ENCODE data around the gene PPFIA2.

PPFIA2 gene

DNA sequence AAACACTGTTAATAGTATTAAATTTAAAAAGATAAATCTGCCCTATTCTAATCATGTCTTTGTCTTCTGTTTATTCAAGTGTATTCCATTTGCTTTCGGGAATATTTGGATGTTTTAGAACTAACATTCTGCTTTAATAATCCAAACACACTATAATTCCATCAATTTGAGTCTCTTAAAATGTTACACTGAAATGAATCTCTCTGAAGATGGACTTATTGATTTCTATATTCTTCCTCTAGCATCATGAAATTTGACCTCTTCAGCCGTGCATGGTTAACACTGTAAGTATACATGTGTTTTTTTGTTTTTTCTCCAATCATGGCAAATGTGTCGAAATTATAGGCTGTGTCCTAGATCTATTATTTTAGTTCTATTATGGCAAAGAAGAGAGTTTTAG, 342.1 kb downstream of the PPFIA2 start:
- no peak for DNase-seq

DNA sequence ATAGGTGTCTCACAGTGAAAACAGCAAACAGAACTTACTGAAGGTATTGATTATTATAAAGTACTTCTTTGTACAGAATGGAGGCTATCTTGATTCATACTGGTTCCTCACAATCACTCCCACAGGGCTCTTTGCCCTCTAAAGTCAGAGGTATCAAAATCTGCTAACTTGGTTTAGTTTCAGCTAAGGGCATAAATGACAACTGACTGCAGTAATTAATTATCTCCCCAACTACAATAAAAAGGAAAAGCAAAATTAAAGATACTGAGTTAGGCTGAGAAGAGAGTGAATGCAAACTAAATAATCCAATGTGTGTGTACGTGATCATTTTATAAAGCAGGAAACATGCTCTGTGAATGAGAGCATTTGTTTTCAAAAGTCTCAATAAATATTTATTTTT, 342.6 kb downstream of the PPFIA2 start:
- no peak for DNase-seq

GRCh38 chr12:81414441-81414840, 344.7 kb downstream of the PPFIA2 start:
- no peak for DNase-seq

GRCh38 chr12:81412940-81413339, 346.2 kb downstream of the PPFIA2 start:
- no peak for DNase-seq

GRCh38 chr12:81403348-81403747, 355.8 kb downstream of the PPFIA2 start:
- no peak for DNase-seq

DNA sequence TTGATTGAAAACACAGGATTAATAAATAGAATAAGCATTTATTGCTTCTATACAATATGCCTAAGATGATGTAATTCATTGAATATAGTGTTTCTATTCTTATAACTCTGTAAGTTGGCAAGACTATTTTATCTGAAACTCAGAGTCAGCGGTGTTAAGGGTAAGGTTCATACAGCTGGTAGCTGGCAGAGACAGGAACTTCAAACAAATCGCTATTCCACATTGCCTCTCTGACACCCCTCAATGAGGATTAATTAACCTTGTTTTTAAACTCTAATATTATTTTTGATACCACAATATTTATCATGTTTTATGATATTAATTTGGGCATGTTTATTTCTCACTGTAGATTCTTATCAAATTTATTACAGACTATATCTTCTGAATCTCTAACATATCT, 357.9 kb downstream of the PPFIA2 start:
- DNase-seq = no peak

- no peak for DNase-seq
Observed at GRCh38 chr12:81400024-81400423, 359.1 kb downstream of the PPFIA2 start.

GRCh38 chr12:81395431-81395830, 363.7 kb downstream of the PPFIA2 start:
- DNase-seq = no peak

DNA sequence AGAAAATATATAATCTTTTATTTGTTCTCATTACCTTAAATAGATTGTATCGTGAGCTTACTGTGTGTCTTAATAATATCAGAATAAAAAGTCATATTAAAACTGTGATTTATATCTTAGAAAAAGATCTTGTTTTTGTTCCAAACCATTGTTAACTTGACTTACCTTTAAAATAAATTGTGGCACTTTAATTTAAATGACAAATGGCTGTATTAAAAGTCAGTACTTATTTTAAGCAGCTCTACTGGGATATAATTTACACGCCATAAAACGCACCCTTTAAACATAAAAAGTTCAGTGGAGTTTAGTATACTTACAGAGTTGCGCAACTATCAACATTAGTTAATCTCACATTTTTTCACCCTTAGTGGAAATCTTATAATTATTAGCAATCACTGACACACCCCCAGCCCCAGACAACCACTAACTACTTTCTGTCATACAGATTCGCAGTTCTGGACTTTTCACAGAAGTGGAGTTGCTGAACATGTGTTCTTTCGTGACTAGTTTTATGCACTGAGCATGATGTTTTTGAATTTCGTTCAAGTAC, 369.5 kb downstream of the PPFIA2 start:
- DNase-seq = no peak

DNA sequence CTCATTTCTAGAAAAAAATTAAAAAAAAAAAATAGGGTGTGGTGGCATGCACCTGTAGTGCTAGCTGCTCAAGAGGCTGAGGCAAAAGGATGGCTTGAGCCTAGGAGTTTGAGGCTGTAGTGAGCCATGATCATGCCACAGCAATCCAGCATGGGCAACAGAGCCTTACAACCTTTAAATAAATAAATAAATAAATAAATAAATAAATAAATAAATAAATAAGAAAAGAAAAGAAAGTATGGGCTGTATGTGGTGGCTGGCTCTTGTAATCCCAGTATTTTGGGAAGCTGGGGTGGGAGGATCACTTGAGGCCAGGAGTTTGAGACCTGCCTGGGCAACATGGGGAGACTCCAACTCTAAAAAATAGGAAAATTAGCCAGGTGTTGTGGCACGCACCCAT, 373.0 kb downstream of the PPFIA2 start:
- no peak for DNase-seq

DNA sequence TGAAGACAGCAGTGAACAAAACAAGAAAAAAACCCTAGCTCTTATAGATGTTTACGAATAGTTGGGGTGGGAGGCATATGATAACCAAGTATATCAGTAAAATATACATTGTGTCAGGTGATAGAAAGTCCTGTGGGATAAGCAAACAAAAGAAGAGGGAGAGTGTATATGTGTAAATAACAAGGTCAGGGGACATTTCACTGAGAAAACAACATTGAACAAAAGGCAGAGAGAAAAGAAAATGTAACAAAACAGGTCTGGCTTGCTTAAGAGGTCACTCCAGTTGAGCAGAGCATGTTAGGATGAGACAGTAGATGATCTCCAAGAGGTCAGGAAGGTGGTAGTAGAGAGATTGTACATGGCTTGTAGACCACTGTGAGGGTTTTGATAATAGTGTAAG, 377.2 kb downstream of the PPFIA2 start:
- DNase-seq = no peak

DNA sequence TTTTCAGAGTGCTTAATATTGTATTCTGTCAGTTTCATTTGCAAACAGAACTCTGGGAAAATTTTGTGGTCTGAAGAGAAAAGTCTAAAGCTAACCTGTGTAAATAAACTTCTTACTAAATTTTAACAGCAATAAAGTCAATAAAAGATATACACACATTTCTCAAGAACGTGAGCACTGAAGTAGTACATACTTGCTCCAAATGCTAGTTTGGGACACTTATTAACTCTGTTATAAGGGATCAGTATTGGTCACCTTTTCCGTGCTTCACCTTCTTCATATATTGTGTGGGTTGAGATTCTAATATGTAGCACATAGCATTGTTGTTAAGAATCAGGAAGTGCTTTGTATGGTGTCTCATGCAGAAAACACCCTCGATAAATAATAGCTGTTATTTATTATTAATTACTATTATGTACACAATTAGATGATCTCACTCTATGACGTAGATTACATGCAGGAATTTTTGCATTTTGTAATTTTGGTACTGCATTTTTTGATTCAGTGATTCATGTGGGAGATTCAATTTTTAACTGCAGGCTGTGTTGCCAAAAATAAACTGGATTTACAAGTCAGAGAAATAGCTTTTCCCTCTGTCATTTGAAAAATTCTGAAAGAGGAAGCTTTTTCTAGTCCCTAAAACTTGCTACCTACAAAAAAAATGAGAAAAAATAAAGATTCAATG, 380.4 kb downstream of the PPFIA2 start:
- no peak for DNase-seq

DNA sequence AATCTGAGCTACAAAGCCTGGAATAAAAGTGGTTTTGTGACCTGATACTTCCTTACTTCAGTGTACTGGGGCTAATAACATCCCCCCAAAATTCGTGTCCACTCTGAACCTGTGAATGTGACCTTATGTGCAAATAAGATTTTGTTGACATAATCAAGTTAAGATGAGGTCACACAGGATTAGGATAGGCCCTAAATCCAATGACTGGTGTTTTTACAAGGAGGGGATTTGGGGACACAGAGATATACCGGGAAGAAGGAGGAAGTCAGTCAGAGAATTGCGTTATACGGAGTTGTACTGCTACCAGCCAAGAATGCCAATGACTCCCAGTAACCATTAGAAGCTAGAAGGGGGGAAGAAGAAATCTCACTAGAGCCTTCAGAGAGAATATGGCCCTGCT, 381.4 kb downstream of the PPFIA2 start:
- DNase-seq = no peak

GRCh38 chr12:81375969-81376368, 383.2 kb downstream of the PPFIA2 start:
- no peak for DNase-seq

- no peak for DNase-seq
Observed at GRCh38 chr12:81370456-81370855, 388.7 kb downstream of the PPFIA2 start.

DNA sequence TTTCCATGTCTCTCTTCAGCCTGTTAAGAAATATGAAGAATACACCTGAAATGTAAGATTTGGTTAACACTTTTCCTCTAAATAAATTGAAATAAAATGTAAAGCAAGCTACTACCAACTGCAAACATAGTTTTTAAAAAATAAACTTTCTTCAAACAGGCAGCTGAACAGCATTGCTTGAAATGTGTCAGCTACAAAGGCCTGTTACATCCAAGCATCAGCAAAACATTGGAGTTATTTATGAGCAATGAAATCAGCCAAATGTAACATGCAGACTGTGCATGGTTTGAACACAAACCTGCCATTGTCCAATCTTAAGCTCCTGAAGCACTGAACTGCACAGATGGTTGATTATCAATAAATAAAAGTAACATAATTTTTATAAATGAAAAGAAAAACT, 390.0 kb downstream of the PPFIA2 start:
- DNase-seq = no peak

GRCh38 chr12:81365284-81365683, 393.9 kb downstream of the PPFIA2 start:
- no peak for DNase-seq

GRCh38 chr12:81360916-81361315, 398.2 kb downstream of the PPFIA2 start:
- no peak for DNase-seq

DNA sequence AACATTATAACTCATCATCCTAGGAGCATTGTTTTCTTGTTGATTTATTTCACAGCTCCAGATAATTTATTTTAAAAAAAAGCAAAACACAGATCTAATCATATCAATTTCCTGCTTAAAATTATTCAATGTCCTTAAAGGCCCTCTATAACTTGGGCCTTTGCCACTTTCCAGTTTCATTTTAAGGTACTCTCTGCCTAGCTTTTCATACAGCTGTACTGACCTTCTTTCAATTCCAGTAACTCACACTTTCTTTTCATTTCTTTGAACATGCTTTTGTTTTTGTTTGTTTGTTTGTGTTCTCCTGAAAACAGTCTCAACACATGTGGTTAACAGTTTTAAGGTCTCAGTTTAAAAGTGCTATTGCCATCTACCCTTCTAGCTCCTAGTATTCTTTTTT, 399.4 kb downstream of the PPFIA2 start:
- no peak for DNase-seq

GRCh38 chr12:81354327-81354932, 404.7 kb downstream of the PPFIA2 start:
- no peak for DNase-seq

- no peak for DNase-seq
Observed at GRCh38 chr12:81350309-81350708, 408.8 kb downstream of the PPFIA2 start.

DNA sequence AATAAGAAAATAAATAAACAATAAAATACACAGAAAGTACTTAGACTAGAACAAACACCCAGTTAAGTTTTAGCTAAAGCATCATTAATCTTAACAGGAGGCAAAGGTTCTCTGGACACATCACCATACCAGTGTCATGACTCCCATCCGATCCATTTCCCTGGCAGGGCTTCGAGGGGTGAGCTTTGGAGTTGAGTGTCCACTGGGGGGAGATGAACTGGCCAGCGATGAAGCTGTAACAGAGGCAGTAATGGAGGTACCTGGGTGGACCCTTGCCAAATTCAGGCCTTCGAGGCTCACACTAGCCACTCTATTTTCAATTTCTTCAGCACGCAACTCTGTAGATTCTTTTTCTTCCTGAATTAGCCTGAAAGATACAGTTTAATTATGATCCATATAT, 411.7 kb downstream of the PPFIA2 start:
- DNase-seq = no peak

- DNase-seq = no peak
Observed at GRCh38 chr12:81340910-81341309, 418.2 kb downstream of the PPFIA2 start.

GRCh38 chr12:81339071-81339470, 420.1 kb downstream of the PPFIA2 start:
- no peak for DNase-seq

GRCh38 chr12:81337886-81338285, 421.3 kb downstream of the PPFIA2 start:
- DNase-seq = no peak

All from NCI-H526 treated with DMSO at 0.1 percent for 48 hours (cell line).